ENCODE measurements around the gene EPB41L5. TPM values are rescaled to one million over a fixed set of nuclear protein-coding genes. Genes with fewer than 3 reads are reported as not detected.
"Not testable (repeated sequence)": the region's sequence is repeated elsewhere in the genome, so short reads cannot be mapped to it uniquely, and the experiment has no call there.

Gene EPB41L5
- total RNA-seq, 1 donor from 2014 or later = 93.7 TPM

GRCh38 chr2:120034027-120034426 lies 21.1 kb downstream of the EPB41L5 start:
- Histone ChIP-seq H3K27ac (no peak overlapping the region), H3K36me3 (no peaks in the 10 kb centered on the region), H3K27me3 (ENCODE audit: low read depth) (no peaks in the 10 kb centered on the region), H3K4me1 (no peaks in the 10 kb centered on the region), H3K9me3 (no peaks in the 10 kb centered on the region), H3K4me3 (no peak overlapping the region)
- DNase-seq (no peak), ATAC-seq (no peak)
- no peak for TF ChIP-seq CTCF (IDR thresholded peaks at IDR 0.05)
- intact Hi-C loops (cut with DNase I) = no loop called here

GRCh38 chr2:120034621-120035020 lies 21.7 kb downstream of the EPB41L5 start:
- no peak overlapping the region for H3K27ac ChIP-seq
- DNase-seq = no peak
- no peak for TF ChIP-seq CTCF (IDR thresholded peaks at IDR 0.05)
- no peak for ATAC-seq
- H3K9me3 ChIP-seq = no peaks in the 10 kb centered on the region
- H3K4me1 ChIP-seq = no peaks in the 10 kb centered on the region
- H3K27me3 ChIP-seq (ENCODE audit: low read depth) = no peaks in the 10 kb centered on the region
- H3K36me3 ChIP-seq = no peaks in the 10 kb centered on the region
- H3K4me3 ChIP-seq = no peak overlapping the region
- intact Hi-C loops (cut with DNase I) = no loop called here

- ATAC-seq (no peak), DNase-seq (no peak)
- Histone ChIP-seq H3K9me3 (no peaks in the 10 kb centered on the region), H3K4me1 (no peaks in the 10 kb centered on the region), H3K27ac (no peak overlapping the region), H3K4me3 (no peak overlapping the region), H3K27me3 (ENCODE audit: low read depth) (no peaks in the 10 kb centered on the region), H3K36me3 (no peaks in the 10 kb centered on the region)
- TF ChIP-seq CTCF (IDR thresholded peaks at IDR 0.05) = no peak
- intact Hi-C loops (cut with DNase I) = no loop called here
Observed at GRCh38 chr2:120036145-120036544, 23.3 kb downstream of the EPB41L5 start.

DNA sequence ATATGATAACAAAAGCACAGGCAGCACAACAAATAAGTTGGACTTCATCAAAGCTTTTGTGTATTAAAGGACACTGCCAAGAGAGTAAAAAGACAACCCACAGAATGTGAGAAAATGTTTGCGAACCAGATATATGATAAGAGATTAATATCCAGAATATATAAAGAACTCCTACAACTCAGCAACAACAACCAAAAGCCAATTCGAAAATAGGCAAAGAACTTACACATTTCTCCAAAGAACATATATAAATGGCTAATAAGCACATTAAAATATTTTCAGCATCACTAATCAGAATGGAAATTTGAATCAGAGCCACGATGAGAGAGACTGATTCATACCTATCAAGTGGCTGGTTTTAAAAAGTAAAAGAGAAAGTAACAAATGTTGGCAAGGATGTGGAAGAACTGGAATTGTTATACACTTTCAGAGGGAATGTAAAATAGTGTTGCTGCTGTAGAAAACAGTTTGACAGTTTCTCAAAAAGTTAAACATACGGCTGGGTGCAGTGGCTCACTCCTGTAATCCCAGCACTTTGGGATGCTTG lies 25.2 kb downstream of the EPB41L5 start:
- no peaks in the 10 kb centered on the region for H3K36me3 ChIP-seq
- peak in 1 of 2 donors; percentile 32 for ATAC-seq
- H3K4me1 ChIP-seq = peaks cover 5% of the 10 kb centered on the region
- DNase-seq = no peak
- H3K4me3 ChIP-seq = no peak overlapping the region
- TF ChIP-seq CTCF (IDR thresholded peaks at IDR 0.05) = no peak
- no peaks in the 10 kb centered on the region for H3K9me3 ChIP-seq
- intact Hi-C loops (cut with DNase I) = no loop called here
- H3K27ac ChIP-seq = no peak overlapping the region
- no peaks in the 10 kb centered on the region for H3K27me3 ChIP-seq (ENCODE audit: low read depth)

DNA sequence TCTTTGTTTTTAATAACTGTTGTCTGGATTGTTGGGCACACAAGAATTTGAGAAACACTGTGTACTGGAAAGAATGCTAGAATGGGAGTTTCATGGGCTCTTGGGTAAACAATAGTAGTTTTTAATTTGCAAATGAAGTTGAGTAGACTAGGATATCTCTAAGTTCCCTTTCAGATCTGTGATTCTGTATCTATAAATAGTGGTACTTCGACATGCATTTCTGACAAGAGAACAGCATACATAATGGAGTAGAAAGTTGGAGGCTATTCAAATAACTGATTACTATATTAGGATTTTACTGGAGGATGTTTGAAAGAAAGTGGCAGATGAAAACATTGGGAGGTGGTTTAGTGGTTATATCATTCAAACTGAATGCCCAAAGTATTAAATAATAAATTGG lies 29.5 kb downstream of the EPB41L5 start:
- H3K27ac ChIP-seq = no peak overlapping the region
- no peak for TF ChIP-seq CTCF (IDR thresholded peaks at IDR 0.05)
- H3K9me3 ChIP-seq = no peaks in the 10 kb centered on the region
- intact Hi-C loops (cut with DNase I) = no loop called here
- H3K36me3 ChIP-seq = peaks cover 8% of the 10 kb centered on the region
- H3K4me3 ChIP-seq = no peak overlapping the region
- H3K27me3 ChIP-seq (ENCODE audit: low read depth) = no peaks in the 10 kb centered on the region
- DNase-seq (no peak), ATAC-seq (no peak)
- peaks cover 5% of the 10 kb centered on the region for H3K4me1 ChIP-seq

GRCh38 chr2:120044336-120044735 lies 31.5 kb downstream of the EPB41L5 start:
- intact Hi-C loops (cut with DNase I) = no loop called here
- no peaks in the 10 kb centered on the region for H3K9me3 ChIP-seq
- H3K27me3 ChIP-seq (ENCODE audit: low read depth) = no peaks in the 10 kb centered on the region
- H3K27ac ChIP-seq = no peak overlapping the region
- peaks cover 8% of the 10 kb centered on the region for H3K36me3 ChIP-seq
- no peak overlapping the region for H3K4me3 ChIP-seq
- TF ChIP-seq CTCF (IDR thresholded peaks at IDR 0.05) = no peak
- H3K4me1 ChIP-seq = peaks cover 5% of the 10 kb centered on the region
- no peak for ATAC-seq
- no peak for DNase-seq

DNA sequence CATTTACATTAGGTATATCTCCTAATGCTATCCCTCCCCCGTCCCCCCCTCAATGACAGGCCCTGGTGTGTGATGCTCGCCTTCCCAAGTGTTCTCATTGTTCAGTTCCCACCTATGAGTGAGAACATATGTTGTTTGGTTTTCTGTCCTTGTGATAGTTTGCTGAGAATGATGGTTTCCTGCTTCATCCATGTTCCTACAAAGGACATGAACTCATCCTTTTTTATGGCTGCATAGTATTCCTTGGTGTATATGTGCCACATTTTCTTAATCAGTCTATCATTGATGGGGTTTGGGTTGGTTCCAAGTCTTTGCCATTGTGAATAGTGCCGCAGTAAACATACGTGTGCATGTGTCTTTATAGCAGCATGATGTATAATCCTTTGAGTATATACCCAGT lies 32.9 kb downstream of the EPB41L5 start:
- H3K4me1 ChIP-seq; H3K36me3 ChIP-seq; H3K27me3 ChIP-seq (ENCODE audit: low read depth); ATAC-seq; H3K4me3 ChIP-seq; intact Hi-C loops (cut with DNase I); H3K27ac ChIP-seq; H3K9me3 ChIP-seq; DNase-seq: not testable (repeated sequence)

DNA sequence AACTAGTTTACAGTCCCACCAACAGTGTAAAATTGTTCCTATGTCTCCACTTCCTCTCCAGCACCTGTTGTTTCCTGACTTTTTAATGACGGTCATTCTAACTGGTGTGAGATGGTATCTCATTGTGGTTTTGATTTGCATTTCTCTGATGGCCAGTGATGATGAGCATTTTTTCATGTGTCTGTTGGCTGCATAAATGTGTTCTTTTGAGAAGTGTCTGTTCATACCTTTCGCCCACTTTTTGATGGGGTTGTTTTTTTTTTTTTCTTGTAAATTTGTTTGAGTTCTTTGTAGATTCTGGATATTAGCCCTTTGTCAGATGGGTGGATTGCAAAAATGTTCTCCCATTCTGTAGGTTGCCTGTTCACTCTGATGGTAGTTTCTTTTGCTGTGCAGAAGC lies 33.4 kb downstream of the EPB41L5 start:
- ATAC-seq = not testable (repeated sequence)

More for the DNA sequence above, 33.4 kb downstream of the EPB41L5 start:
- H3K4me3 ChIP-seq; H3K36me3 ChIP-seq; intact Hi-C loops (cut with DNase I); H3K4me1 ChIP-seq; H3K27me3 ChIP-seq (ENCODE audit: low read depth); DNase-seq; H3K27ac ChIP-seq; H3K9me3 ChIP-seq: not testable (repeated sequence)

Measured in lower lobe of right lung (tissue), 2 donors.